ENCODE results near the gene CCNL2. TPM values are rescaled to one million over a fixed set of nuclear protein-coding genes. Genes with fewer than 3 reads are reported as not detected.
"Not testable (repeated sequence)": the region's sequence is repeated elsewhere in the genome, so short reads cannot be mapped to it uniquely, and the experiment has no call there.

CCNL2 gene
- total RNA-seq, 1 experiment from 2014 or later: 196 TPM

DNA sequence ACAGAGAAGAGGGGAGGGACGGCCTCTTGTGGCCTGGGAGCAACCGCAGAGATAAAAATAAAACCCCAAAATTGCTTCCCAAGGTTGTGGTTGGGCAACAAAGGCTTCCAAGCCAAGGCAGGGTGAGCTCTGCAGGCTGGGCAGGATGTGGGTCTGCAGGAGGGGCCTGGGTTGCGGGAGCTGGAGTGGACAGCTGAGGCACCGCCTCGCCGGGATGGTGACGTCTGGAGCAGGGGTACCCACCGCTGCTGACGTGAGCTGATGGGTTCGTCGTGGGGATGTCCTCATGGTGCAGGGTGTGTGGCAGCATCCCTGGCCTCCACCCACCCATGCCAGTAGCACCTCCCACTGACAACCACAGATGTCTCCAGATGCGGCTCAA, 27.8 kb downstream of the CCNL2 start:
- peak overlapping the region; percentile 52 for H3K27ac ChIP-seq
- peaks cover 8% of the 10 kb centered on the region for H3K9me3 ChIP-seq (replicated peaks)
- no peak overlapping the region for H3K4me3 ChIP-seq
- peak in 1 of 2 experiments; percentile 44 for DNase-seq
- H3K27me3 ChIP-seq: no peaks in the 10 kb centered on the region
- peaks cover 10% of the 10 kb centered on the region for H3K36me3 ChIP-seq
- H3K4me1 ChIP-seq: peaks cover 22% of the 10 kb centered on the region

DNA sequence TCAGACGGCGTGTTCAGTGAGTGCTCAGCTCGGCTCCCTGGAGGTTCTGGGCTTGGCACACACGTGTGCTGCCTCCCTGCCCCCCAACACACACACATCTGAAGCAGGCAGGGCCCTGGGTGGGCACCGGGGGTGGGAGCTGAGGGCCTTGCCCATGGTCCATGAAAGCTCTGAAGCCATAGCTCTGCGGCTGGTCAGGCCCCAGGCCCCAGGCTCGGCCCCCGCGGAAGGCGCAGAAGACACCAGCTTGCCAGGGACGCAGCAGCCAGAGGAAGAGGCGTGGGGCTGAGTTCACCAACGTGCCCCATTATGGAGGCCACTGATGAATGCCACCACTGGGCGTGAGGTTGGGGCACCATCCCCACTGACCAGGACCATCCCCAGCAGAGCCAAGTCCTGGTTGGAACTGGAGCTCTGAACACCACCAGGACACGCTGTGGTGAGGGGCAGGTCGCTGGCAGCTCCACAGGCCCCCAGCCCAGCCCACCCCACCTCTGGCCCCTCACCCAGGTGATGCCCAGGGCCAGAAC, 28.3 kb downstream of the CCNL2 start:
- H3K27ac ChIP-seq: no peak overlapping the region
- peaks cover 11% of the 10 kb centered on the region for H3K9me3 ChIP-seq (replicated peaks)
- H3K36me3 ChIP-seq: peaks cover 12% of the 10 kb centered on the region
- no peak overlapping the region for H3K4me3 ChIP-seq
- H3K4me1 ChIP-seq: peaks cover 22% of the 10 kb centered on the region
- H3K27me3 ChIP-seq: no peaks in the 10 kb centered on the region
- DNase-seq: no peak

DNA sequence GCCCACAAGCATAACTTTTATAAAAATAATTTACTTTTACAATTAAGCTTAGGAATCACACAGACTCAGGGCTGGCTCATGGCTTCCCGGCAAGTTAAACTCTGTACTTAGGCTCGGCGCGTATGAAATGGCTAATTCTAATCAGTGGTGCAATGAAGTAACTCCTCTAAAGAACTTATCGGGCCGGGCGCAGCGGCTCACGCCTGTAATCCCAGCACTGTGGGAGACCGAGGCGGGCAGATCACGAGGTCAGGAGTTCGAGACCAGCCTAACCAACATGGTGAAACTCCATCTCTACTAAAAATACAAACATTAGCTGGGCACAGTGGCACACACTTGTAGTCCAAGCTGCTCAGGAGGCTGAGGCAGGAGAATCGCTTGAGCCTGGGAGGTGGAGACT, 29.0 kb downstream of the CCNL2 start:
- not testable (repeated sequence) for H3K27ac ChIP-seq, DNase-seq, H3K27me3 ChIP-seq, H3K4me3 ChIP-seq
- Histone ChIP-seq H3K9me3 (replicated peaks) (peaks cover 13% of the 10 kb centered on the region), H3K36me3 (peaks cover 12% of the 10 kb centered on the region), H3K4me1 (peaks cover 22% of the 10 kb centered on the region)

DNA sequence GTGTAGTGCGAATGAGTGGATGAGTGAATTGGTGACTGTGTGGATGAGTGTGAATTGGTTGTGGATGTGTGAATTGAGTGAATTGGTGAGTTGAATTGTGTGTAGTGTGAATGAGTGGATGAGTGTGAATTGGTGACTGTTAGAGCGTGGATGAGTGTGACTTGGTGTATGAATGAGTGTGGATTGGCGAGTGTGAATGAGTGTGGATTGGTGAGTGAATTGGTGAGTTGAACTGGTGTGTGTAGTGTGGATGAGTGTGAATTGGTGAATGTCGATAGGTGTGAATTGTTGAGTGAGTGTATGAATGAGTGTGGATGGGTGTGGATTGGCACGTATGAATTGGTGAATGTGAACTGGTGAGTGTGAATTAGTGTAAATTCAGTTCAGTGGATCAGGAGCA, 31.8 kb downstream of the CCNL2 start:
- H3K27ac ChIP-seq: no peak overlapping the region
- no peaks in the 10 kb centered on the region for H3K27me3 ChIP-seq
- H3K4me3 ChIP-seq: no peak overlapping the region
- peaks cover 15% of the 10 kb centered on the region for H3K4me1 ChIP-seq
- 0 out of 2 replicates have a peak, but pooled peaks cover 4% of the 10 kb centered on the region for H3K36me3 ChIP-seq
- no peak for DNase-seq
- peaks cover 13% of the 10 kb centered on the region for H3K9me3 ChIP-seq (replicated peaks)

DNA sequence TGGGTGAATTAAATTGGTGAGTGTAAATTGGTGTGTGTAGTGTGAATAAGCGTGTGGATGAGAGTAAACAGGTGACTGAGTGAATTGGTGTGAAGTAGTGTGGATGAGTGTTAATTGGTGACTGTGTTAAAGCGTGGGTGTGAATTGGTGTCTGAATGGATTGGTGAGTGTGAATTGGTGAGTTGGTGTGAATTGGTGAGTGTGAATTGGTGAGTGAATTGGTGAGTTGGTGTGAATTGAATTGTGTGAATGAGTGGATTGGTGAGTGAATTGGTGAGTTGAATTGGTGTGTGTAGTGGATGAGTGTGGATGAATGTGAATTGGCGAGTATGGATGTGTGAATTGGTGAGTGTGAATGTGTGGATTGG, 32.5 kb downstream of the CCNL2 start:
- 0 out of 2 replicates have a peak, but pooled peaks cover 4% of the 10 kb centered on the region for H3K36me3 ChIP-seq
- H3K27ac ChIP-seq: no peak overlapping the region
- no peak overlapping the region for H3K4me3 ChIP-seq
- H3K27me3 ChIP-seq: no peaks in the 10 kb centered on the region
- no peak for DNase-seq
- H3K9me3 ChIP-seq (replicated peaks): peaks cover 13% of the 10 kb centered on the region
- peaks cover 10% of the 10 kb centered on the region for H3K4me1 ChIP-seq

DNA sequence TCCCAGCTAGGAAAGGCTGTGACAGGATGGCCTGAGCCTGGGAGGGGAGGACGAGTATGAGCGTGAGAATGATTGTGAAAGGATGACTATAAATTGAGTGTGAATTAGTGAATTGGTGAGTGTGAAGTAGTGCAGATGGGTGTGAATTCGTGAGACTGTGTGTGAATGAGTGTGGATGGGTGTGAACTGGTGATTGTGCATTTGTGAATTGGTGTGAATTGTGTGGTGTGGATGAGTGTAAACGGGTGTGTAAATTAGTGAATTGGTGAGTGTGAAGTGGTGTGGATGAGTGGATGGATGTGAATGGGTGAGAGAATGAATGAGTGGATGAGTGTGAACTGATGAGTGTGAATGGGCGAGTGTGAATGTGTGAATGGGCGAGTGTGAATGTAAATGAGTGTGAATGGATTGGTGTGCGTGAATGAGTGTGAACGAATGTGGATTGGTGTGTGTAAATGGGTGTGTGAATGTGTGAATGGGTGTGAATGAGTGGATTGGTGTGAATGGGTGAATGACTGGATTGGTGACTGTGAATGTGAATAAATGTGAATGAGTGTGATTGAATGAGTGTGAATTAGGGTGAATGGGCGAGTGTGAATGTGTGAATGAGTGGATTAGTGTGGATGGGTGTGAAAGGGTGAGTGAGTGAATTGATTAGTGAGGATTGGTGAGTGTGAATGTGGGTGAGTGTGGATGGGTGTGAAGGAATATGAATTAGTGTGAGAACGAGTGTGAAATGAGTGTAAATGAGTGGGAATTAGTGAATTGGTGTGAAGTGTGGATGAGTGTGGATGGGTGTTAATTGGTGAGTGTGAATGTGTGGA, 33.0 kb downstream of the CCNL2 start:
- Histone ChIP-seq H3K27ac (no peak overlapping the region), H3K4me1 (peaks cover 7% of the 10 kb centered on the region), H3K9me3 (replicated peaks) (peaks cover 13% of the 10 kb centered on the region), H3K27me3 (no peaks in the 10 kb centered on the region), H3K4me3 (no peak overlapping the region), H3K36me3 (0 out of 2 replicates have a peak, but pooled peaks cover 4% of the 10 kb centered on the region)
- DNase-seq: no peak

DNA sequence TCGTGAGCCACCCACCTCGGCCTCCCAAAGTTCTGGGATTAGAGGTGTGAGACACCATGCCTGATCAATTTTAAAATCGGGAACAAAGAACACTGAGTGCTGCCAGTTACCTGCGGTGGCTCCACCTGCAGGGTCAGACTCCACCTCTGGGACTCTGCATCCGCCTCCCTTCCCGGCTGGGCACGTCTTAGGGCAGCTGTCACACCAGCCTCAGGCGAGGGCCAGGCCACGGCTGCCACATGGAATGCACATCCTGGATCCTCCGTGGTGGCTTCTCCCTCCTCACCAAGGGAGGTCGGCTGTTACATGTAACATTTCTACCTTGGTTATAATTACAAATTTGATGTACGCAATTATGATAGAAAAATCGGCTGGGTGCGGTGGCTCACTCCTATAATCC, 34.9 kb downstream of the CCNL2 start:
- peak in 1 of 2 experiments; percentile 37 for DNase-seq
- Histone ChIP-seq H3K9me3 (replicated peaks) (peaks cover 13% of the 10 kb centered on the region), H3K4me1 (peaks cover 19% of the 10 kb centered on the region)

DNA sequence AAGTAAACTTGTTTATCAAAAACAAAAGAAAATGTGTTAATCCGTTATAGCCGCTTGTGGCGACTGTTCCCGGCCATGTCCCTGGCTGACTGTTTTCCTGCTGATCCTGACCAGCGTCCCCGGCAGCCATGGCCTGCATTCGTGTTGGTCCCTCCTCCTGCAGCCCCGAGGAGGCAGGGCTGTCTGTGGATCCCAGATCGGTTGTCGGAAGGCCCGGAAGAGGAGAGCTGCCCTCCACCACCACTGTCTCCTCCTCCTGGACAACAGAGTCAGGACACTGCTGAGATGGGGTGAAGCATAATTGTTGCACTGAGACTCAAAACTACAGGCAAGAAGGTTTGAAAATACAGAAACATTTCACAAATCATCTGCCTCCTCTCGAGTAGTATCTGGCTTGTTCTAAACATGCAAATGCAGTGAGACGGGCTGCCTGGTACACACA, 37.1 kb downstream of the CCNL2 start:
- Histone ChIP-seq H3K4me1 (peaks cover 30% of the 10 kb centered on the region), H3K9me3 (replicated peaks) (peaks cover 9% of the 10 kb centered on the region), H3K27me3 (no peaks in the 10 kb centered on the region), H3K27ac (no peak overlapping the region), H3K4me3 (no peak overlapping the region), H3K36me3 (0 out of 2 replicates have a peak, but pooled peaks cover 2% of the 10 kb centered on the region)
- peak; percentile 71 to 74 for DNase-seq

More for the DNA sequence above, 34.9 kb downstream of the CCNL2 start:
- Histone ChIP-seq H3K27me3 (no peaks in the 10 kb centered on the region), H3K36me3 (0 out of 2 replicates have a peak, but pooled peaks cover 2% of the 10 kb centered on the region), H3K4me3 (no peak overlapping the region), H3K27ac (no peak overlapping the region)

DNA sequence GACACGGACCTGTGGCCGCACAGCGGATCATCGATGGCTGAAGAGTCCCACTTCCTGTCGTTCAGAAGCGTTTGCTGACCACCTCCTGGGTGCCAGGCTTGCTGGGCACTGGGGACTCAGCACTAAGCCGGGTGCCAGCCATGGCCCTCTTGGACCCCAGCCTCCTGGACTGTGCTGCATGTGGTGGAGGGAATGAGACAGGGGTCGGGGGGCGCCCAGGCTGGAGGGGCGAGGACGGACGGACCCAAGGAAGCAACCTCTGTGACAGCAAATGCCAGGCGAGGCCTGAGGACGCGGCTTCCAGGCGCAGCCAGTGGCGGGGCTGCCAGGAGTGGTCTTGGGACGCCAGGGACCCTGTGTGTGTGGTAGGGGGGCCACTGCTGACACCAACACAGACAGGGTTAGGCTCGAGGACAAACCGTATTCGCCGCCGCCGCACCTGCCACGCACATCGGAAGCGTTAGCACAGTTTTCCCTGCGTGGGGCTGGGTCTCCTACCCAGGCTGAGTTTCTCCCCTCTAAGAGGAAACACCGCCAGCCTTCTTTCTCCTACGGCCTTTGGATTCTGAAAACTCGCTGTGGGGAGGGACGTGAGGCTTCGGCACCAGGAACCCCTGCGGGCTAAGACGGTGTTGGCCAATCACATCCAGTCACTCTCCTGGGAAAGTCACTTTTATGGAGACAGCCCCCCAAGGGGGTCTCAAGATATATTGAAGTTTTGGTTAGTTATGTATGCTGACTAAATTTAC, 37.7 kb downstream of the CCNL2 start:
- no peaks in the 10 kb centered on the region for H3K27me3 ChIP-seq
- H3K4me1 ChIP-seq: peaks cover 30% of the 10 kb centered on the region
- no peak overlapping the region for H3K4me3 ChIP-seq
- H3K36me3 ChIP-seq: 0 out of 2 replicates have a peak, but pooled peaks cover 2% of the 10 kb centered on the region
- peaks cover 6% of the 10 kb centered on the region for H3K9me3 ChIP-seq (replicated peaks)
- H3K27ac ChIP-seq: no peak overlapping the region; the same call in 1 of the 2 replicates
- DNase-seq: peak in 1 of 2 experiments; percentile 9

DNA sequence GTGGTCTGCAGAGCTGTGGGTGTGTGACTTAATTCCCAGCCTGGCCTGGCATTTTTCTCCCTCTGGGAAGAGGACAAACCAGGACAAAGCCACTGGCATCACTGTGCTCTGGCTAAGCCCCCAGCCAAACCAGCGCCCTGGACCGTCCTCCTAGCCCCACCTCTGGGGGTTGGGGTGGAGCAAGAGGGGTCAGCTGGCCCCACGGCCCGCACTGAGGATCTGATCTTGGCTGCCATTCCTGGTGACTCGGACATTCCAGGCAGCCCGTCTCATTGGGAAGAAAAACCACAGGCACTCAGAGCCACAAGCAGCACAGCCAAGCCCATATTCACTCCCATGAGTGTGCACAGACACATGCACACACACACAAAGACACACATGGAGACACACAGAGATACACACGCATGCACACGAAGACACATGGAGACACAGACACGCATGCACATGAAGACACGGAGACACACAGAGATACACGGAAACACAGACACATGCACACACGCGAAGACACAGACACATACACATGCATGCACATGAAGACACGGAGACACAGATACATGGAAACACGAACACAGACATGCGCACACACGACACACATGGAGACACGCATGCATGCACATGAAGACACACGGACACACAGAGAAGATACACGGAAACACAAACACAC, 38.5 kb downstream of the CCNL2 start:
- peak overlapping the region; percentile 87 for H3K27ac ChIP-seq
- 0 out of 2 replicates have a peak, but pooled peaks cover under 1% of the 10 kb centered on the region for H3K9me3 ChIP-seq (replicated peaks)
- no peaks in the 10 kb centered on the region for H3K36me3 ChIP-seq
- peak; percentile 79 to 85 for DNase-seq
- no peak overlapping the region for H3K4me3 ChIP-seq
- H3K4me1 ChIP-seq: peaks cover 30% of the 10 kb centered on the region
- no peaks in the 10 kb centered on the region for H3K27me3 ChIP-seq

DNA sequence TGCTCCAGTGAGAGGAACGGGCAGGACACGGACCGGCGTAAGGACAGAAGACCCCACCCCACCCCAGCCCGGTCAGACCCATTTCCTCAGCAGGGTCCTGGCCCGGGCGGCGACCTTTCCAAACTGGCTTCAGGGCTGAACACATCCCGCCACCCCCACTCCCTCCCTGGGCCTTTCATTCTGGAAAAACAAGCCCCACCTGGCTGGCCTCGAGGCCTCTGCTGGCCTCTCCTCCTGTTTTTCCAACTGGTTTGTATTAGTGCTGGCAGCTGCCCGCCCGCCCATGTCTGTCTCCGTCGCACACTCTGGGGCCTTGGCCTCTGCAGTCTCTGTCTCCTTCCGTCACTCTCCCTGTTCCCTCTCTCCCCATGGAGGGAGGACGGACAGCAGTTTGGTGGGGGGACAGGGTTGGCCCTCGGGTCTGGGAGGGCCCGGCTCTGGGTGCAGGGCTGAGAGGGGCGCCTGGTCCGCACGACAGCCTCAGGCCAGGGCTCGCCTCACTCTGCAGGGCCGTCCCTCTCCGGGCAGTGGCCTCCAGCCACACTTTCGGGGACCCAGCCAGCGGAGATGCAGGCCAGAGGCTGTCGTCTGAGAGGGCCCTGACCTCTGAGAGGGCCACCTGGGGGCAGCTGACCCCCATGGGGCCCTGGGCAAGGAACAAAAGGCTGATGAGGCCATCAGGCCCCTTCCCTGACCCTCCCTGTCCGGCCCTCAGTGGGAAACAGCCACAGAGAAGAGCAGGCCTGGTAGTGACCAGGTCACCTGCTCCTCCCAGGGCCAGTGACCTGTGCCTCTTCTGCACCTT, 39.3 kb downstream of the CCNL2 start:
- Histone ChIP-seq H3K27ac (peak overlapping the region; percentile 87), H3K9me3 (replicated peaks) (no peaks in the 10 kb centered on the region), H3K4me3 (0 out of 2 replicates have a peak overlapping the region, but pooled peaks have one; percentile 1), H3K4me1 (peaks cover 30% of the 10 kb centered on the region), H3K27me3 (no peaks in the 10 kb centered on the region), H3K36me3 (no peaks in the 10 kb centered on the region)
- DNase-seq: peak; percentile 78 to 83

DNA sequence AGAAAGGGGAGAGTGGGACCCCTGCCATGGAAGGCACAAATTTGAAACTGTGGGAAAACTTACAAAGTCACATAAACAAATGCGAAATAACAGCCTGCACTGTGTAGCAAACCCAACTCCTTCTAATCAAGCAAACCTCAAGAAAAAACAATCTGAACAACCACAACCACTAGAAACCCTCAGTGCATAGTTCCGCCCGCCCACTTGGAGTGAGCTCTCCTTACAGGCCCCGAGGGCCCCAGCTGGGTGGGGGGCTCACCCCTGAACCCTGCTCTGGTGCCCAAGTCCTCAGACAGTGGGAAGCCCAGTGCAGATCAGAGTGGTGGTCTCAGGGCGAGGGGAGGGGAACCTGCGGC, 39.8 kb downstream of the CCNL2 start:
- Histone ChIP-seq H3K4me1 (peaks cover 30% of the 10 kb centered on the region), H3K27ac (peak overlapping the region; percentile 87), H3K9me3 (replicated peaks) (no peaks in the 10 kb centered on the region), H3K36me3 (no peaks in the 10 kb centered on the region), H3K4me3 (no peak overlapping the region), H3K27me3 (no peaks in the 10 kb centered on the region)
- peak in 1 of 2 experiments; percentile 60 for DNase-seq

DNA sequence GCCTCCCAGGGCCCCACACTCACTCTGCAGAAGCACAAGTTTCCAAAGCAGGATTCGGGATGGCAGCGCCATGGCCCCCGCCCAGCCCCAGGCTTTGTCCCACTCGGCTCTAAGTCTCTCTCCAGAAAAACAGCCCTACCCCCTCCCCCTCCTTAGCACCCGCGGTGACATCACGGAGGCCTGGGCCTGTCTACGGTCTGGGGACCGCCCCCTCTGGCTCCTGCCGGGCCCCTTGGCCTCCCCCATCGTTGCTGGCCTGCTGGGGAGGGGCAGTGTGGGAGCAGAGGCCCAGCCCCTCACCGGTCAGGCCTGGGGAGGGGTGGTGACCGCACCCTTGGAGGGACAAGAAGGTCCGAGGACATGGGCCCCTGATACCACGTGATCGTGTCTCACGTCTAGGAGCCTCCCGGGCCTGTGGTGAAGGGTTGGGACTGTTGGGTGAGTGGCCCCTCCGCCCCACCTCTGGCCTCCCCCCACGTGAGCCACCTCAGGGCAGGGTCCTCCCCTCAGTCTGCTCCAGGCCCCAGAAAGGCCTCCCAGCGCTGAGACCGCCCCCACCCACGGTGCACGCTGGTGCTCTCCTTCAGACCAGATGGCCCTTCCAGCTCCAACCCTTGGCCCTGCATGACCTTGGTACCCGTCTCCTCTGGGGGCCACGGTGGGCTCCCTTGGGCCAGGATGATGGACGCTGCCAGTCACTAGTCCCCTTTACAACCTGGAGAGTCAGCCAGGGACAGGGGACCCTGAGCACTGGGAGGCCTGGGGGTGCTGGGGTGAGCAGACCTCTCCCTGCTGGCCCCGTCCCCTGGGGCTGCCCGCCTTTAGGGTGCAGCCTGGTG, 40.5 kb downstream of the CCNL2 start, which contains the start of gene MXRA8:
Gene MXRA8, minus strand, starts transcription at position 123 of the 839 bp plus-strand sequence. Its CDS starts 51 bp downstream, at position 72.
- Histone ChIP-seq H3K36me3 (no peaks in the 10 kb centered on the region), H3K27ac (peak within 1 kb of the TSS; percentile 87), H3K27me3 (no peaks in the 10 kb centered on the region), H3K9me3 (replicated peaks) (no peaks in the 10 kb centered on the region), H3K4me3 (peak within 1 kb of the TSS; percentile 52), H3K4me1 (peaks cover 31% of the 10 kb centered on the region)
- DNase-seq: peak; percentile 64 to 68

Data from SJCRH30 (cell line).